Posterior cingulate gyrus (tissue), 11 donors: Measurements from ENCODE around the gene CRISP1.
"Not testable (repeated sequence)": the region's sequence is repeated elsewhere in the genome, so short reads cannot be mapped to it uniquely, and the experiment has no call there.

ENCODE experiments used
- DNase-seq, 10 donors: peaks; one replicate each; pipeline versions ENCODE4 v3.0.0 to v3.0.0-alpha.2; 2020 to 2021; ENCODE audit warnings: mixed read lengths in 3 of 10
- intact Hi-C: fragments of 100-400 bp; cut with DNase I; formaldehyde crosslinking; loops from one replicate; pipeline ENCODE4 v1.15.1; 2023

The CRISP1 gene

GRCh38 chr6:49847014-49847413 is 19.3 kb downstream of the CRISP1 start:
- DNase-seq = no peak
- intact Hi-C loops = no loop called here

- intact Hi-C loops = no loop called here
- DNase-seq = no peak
Observed at GRCh38 chr6:49841424-49841823, 24.9 kb downstream of the CRISP1 start.

DNA sequence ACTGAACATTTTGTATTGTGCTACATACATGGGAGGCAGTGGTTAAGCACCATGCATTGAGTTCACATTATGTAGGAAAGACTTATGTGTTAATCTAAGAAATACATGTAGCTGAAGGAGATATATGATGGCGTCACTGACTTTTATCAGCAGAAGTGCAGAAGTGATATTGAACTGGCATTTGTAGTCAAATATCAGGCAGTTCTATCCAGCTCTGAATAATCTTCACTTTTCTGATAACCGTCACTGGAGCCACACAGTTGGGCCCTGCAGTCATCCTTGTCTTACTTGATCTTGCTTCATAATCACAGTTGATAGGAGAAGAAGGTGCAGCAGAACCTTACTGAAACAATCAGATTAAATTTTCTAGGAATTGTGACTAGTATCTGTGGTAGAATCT is 26.4 kb downstream of the CRISP1 start:
- DNase-seq = no peak
- intact Hi-C loops = no loop called here

DNA sequence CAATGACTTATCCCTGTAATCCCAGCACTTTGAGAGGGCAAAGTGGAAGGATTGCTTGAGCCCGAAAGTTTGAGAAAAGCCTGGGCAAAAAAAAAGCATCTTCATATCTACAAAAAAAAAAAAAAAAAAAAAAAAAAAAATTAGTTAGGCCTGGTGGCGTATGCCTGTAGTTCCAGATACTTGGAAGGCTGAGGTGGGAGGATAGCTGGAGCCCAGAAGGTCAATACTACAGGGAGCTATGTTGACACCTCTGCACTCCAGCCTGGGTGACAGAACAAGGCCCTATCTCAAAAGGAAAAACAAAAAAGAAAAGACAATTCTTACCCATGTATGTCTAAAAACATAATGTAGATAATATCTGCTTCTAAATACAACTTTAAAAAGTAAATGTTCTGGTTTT is 27.2 kb downstream of the CRISP1 start:
- intact Hi-C loops = no loop called here
- DNase-seq = no peak

GRCh38 chr6:49835140-49835539 is 31.2 kb downstream of the CRISP1 start:
- intact Hi-C loops = no loop called here
- no peak for DNase-seq

DNA sequence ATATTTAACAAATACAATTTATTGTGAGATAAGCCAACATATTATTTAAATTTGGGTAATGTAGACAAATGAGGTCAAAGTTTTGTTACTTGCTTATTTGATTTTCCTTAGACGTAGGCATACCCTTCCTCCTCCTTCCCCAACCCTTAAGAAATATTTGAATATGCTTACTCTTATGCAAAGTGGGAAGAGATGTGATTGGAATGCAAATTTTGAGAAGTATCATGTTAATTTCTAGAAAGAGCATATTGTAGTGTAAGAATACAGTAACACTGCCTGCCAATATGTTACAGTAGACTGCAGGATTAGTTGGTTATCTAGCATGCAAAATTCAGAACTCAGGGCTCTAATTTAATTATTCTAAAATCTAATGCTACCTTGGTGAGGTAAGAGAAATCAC is 32.9 kb downstream of the CRISP1 start:
- intact Hi-C loops = no loop called here
- DNase-seq = no peak

- intact Hi-C loops = no loop called here
- DNase-seq = no peak
Observed at GRCh38 chr6:49826743-49827406, 39.5 kb downstream of the CRISP1 start.

DNA sequence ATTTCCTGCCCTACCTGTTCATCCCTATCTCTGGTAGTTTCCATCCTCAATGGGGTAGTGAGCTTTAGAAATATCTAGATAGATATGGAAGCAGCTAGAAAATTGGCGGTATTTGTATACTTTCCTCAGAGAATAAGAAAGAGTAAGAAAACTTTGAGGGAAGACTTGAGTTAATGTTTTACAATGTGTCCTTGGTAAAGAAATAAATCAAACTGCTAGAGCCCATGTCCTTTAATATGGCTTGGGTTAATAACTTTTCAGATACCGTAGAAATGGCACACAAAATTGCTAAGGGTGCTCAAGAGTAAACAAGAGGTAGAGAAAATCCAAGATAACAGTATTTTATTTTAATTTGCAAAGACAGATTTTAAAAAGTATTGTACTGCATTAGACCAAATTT is 51.2 kb downstream of the CRISP1 start:
- DNase-seq = no peak
- intact Hi-C loops = no loop called here

GRCh38 chr6:49813248-49813647 is 53.1 kb downstream of the CRISP1 start:
- DNase-seq = no peak
- intact Hi-C loops = no loop called here

- intact Hi-C loops = no loop called here
- no peak for DNase-seq
Observed at GRCh38 chr6:49806145-49806544, 60.2 kb downstream of the CRISP1 start.

DNA sequence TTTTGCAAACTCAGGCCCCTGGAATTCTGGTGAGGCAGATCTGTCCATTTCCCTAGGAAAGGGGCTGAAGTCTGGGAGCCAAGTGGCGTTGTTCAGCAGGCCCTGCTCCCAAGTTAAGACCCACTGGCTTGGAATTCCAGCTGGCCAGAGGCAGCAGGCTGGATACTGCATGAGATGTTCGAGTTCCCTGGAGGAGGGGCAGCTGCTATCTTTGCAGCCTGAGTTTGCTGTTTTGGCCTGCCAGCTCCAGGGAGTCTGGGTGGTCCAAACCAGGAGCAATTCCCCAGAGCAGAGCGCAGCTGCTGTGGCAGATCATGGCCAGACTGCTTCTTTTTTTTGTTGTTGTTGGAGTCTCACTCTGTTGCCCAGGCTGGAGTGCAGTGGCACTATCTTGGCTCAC is 61.1 kb downstream of the CRISP1 start:
- peak in 1 of 10 donors; percentile 49 for DNase-seq
- intact Hi-C loops = no loop called here

DNA sequence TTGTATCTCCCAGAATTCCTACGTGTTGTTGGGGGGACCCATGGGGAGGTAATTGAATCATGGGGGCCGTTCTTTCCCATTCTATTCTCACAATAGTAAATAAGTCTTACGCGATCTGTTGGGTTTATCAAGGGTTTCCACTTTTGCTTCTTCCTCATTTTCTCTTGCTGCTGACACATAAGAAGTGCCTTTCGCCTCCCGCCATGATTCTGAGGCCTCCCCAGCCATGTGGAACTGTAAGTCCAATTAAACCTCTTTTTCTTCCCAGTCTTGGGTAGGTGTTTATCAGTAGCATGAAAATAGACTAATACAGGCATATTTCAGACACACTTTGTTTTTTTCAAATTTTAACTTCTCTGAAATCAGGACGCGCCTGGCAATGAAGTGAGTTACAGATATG is 64.8 kb downstream of the CRISP1 start:
- intact Hi-C loops = no loop called here
- no peak for DNase-seq

GRCh38 chr6:49799090-49799489 is 67.2 kb downstream of the CRISP1 start:
- no peak for DNase-seq
- intact Hi-C loops = no loop called here

- DNase-seq, intact Hi-C loops: not testable (repeated sequence)
Observed at GRCh38 chr6:49796842-49797455, 69.4 kb downstream of the CRISP1 start.

- intact Hi-C loops = no loop called here
- DNase-seq = no peak
Observed at GRCh38 chr6:49790341-49790740, 76.0 kb downstream of the CRISP1 start.

GRCh38 chr6:49787176-49787575 is 79.2 kb downstream of the CRISP1 start, which contains the start of gene PGK2:
TSS of gene PGK2 (minus strand) at chr6:49787285. CDS start at chr6:49787187, 98 bp downstream.
- intact Hi-C loops = no loop called here
- DNase-seq = no peak

GRCh38 chr6:49784272-49784671 is 82.1 kb downstream of the CRISP1 start:
- DNase-seq = no peak
- intact Hi-C loops = no loop called here
